Measurements from ENCODE around the gene ARHGDIB.

ARHGDIB gene

GRCh38 chr12:14961466-14962152 is at the start of gene ARHGDIB:
Gene ARHGDIB, minus strand, starts transcription at chr12:14961601. Its CDS starts 10,889 bp downstream, at chr12:14950712.
- peak within 1 kb of the TSS; percentile 4 for H3K4me3 ChIP-seq (ENCODE audit: control insufficient read depth, low read depth, low read length)
- no peak for TF ChIP-seq CTCF (conservative IDR thresholded peaks at IDR 0.05; ENCODE audit: control insufficient read depth, insufficient read depth, low read depth, low read length)
- DNase-seq (ENCODE audit: low read depth), result no peak

- DNase-seq (ENCODE audit: low read depth), result peak; percentile 12
- no peak overlapping the region for H3K4me3 ChIP-seq (ENCODE audit: control insufficient read depth, low read depth, low read length)
- TF ChIP-seq CTCF (conservative IDR thresholded peaks at IDR 0.05; ENCODE audit: control insufficient read depth, insufficient read depth, low read depth, low read length), result peak; percentile 28
Measured at GRCh38 chr12:15011162-15011561, 49.8 kb upstream of the ARHGDIB start.

GRCh38 chr12:15007551-15007950 is 46.1 kb upstream of the ARHGDIB start:
- DNase-seq (ENCODE audit: low read depth), result no peak
- H3K4me3 ChIP-seq (ENCODE audit: control insufficient read depth, low read depth, low read length), result no peak overlapping the region
- TF ChIP-seq CTCF (conservative IDR thresholded peaks at IDR 0.05; ENCODE audit: control insufficient read depth, insufficient read depth, low read depth, low read length), result no peak

- TF ChIP-seq CTCF (conservative IDR thresholded peaks at IDR 0.05; ENCODE audit: control insufficient read depth, insufficient read depth, low read depth, low read length), result no peak
- DNase-seq (ENCODE audit: low read depth), result no peak
- no peak overlapping the region for H3K4me3 ChIP-seq (ENCODE audit: control insufficient read depth, low read depth, low read length)
Measured at GRCh38 chr12:15005064-15005463, 43.7 kb upstream of the ARHGDIB start.

- TF ChIP-seq CTCF (conservative IDR thresholded peaks at IDR 0.05; ENCODE audit: control insufficient read depth, insufficient read depth, low read depth, low read length), result no peak
- H3K4me3 ChIP-seq (ENCODE audit: control insufficient read depth, low read depth, low read length), result no peak overlapping the region
- no peak for DNase-seq (ENCODE audit: low read depth)
Measured at GRCh38 chr12:15004421-15004820, 43.0 kb upstream of the ARHGDIB start.

- H3K4me3 ChIP-seq (ENCODE audit: control insufficient read depth, low read depth, low read length), result no peak overlapping the region
- TF ChIP-seq CTCF (conservative IDR thresholded peaks at IDR 0.05; ENCODE audit: control insufficient read depth, insufficient read depth, low read depth, low read length), result no peak
- peak; percentile 35 for DNase-seq (ENCODE audit: low read depth)
Measured at GRCh38 chr12:15001733-15002382, 40.5 kb upstream of the ARHGDIB start.
